Lower leg skin (tissue), 3 donors: ENCODE results near the gene RTTN.

ENCODE experiments used
- POLR2A ChIP-seq, 2 donors: fragments of 450-650 bp; IDR thresholded peaks; one replicate each; pipeline ENCODE4 v1.6.1; 2016 to 2017; ENCODE audit warnings: antibody characterized with exemption in 2 of 2, mild to moderate bottlenecking in 1 of 2, moderate library complexity in 1 of 2
- TF ChIP-seq, protein P1 (sequence below), 3 donors: fragments of 450-650 bp; IDR thresholded peaks; one replicate each; pipeline ENCODE4 v1.5.1; 2016; ENCODE audit warnings: antibody characterized with exemption in 3 of 3, mild to moderate bottlenecking in 3 of 3, moderate library complexity in 2 of 3

GRCh38 chr18:70166668-70167067 is 38.8 kb downstream of the RTTN start:
- TF ChIP-seq, protein P1, sequence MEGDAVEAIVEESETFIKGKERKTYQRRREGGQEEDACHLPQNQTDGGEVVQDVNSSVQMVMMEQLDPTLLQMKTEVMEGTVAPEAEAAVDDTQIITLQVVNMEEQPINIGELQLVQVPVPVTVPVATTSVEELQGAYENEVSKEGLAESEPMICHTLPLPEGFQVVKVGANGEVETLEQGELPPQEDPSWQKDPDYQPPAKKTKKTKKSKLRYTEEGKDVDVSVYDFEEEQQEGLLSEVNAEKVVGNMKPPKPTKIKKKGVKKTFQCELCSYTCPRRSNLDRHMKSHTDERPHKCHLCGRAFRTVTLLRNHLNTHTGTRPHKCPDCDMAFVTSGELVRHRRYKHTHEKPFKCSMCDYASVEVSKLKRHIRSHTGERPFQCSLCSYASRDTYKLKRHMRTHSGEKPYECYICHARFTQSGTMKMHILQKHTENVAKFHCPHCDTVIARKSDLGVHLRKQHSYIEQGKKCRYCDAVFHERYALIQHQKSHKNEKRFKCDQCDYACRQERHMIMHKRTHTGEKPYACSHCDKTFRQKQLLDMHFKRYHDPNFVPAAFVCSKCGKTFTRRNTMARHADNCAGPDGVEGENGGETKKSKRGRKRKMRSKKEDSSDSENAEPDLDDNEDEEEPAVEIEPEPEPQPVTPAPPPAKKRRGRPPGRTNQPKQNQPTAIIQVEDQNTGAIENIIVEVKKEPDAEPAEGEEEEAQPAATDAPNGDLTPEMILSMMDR (IDR thresholded peaks at IDR 0.05), result no peak
- no peak for TF ChIP-seq POLR2A (IDR thresholded peaks at IDR 0.05)
